Measurements from ENCODE around the gene SAMD1. TPM values are rescaled to one million over a fixed set of nuclear protein-coding genes. Genes with fewer than 3 reads are reported as not detected.

Gene SAMD1
- total RNA-seq, 1 experiment from 2014 or later, result 47.1 TPM

- Mint-ChIP-seq H3K4me3 (ENCODE audit: unreplicated experiment) (peak within 1 kb of the TSS; percentile 74), H3K27me3 (ENCODE audit: insufficient read depth, unreplicated experiment) (no peaks in the 10 kb centered on the region), H3K36me3 (ENCODE audit: insufficient read depth, unreplicated experiment) (peaks cover 31% of the 10 kb centered on the region), H3K4me1 (ENCODE audit: low read depth, unreplicated experiment) (peaks cover 7% of the 10 kb centered on the region), H3K27ac (ENCODE audit: unreplicated experiment) (peak within 1 kb of the TSS; percentile 83), H3K9me3 (ENCODE audit: unreplicated experiment) (no peaks in the 10 kb centered on the region)
- no TSS peak for BruUV-seq (replicated peaks)
- Histone ChIP-seq H3K27me3 (replicated peaks; ENCODE audit: control insufficient read depth, insufficient read depth, low read length) (no peaks in the 10 kb centered on the region), H3K4me1 (peaks cover 5% of the 10 kb centered on the region; the same call in 1 of the 2 replicates), H3K4me3 (ENCODE audit: low read depth, low read length) (peak within 1 kb of the TSS; percentile 93), H3K36me3 (ENCODE audit: control insufficient read depth, insufficient read depth, low read length) (no peaks in the 10 kb centered on the region; the same call in 1 of the 2 replicates), H3K9me3 (no peaks in the 10 kb centered on the region)
- ChIA-PET POLR2A (interaction anchor here (0.5 to 1.7 kb wide), 26 partner anchors 10 to 1970 kb away, joined by 3 to 16 read pairs (median 6); partner anchors contain the start of genes ADGRE5, DDX39A, DNAJB1 and PRKACA), CTCF (interaction anchor here (0.6 to 2.2 kb wide), 41 partner anchors 8 to 1083 kb away, joined by 3 to 27 read pairs (median 5); partner anchors contain the start of genes ADGRE5, IL27RA, MISP3 and NDUFB7)
- intact Hi-C loops (cut with micrococcal nuclease; ENCODE audit: unreplicated experiment), result loop anchor here (1.0 to 5.0 kb wide), 5 partner anchors 18 to 336 kb away; partner anchors contain the start of gene MISP3
- peak; percentile 98 to 99 for DNase-seq
- peak; percentile 35 to 75 for TF ChIP-seq CTCF (IDR thresholded peaks at IDR 0.05; ENCODE audit: insufficient read depth in 1 of 2, low read depth in 1 of 2, low read length in 1 of 2, severe bottlenecking in 1 of 2, unreplicated experiment in 1 of 2)
These were observed 46.1 kb upstream of the SAMD1 start, which contains the start of gene ASF1B for GRCh38 chr19:14136509-14137281. Gene ASF1B, minus strand, starts transcription at chr19:14136589. Its CDS starts 133 bp downstream, at chr19:14136456.

GRCh38 chr19:14135985-14136508 lies 45.5 kb upstream of the SAMD1 start:
- no peak for TF ChIP-seq CTCF (IDR thresholded peaks at IDR 0.05; ENCODE audit: insufficient read depth in 1 of 2, low read depth in 1 of 2, low read length in 1 of 2, severe bottlenecking in 1 of 2, unreplicated experiment in 1 of 2)
- ChIA-PET CTCF (interaction anchor here (0.6 to 2.2 kb wide), 38 partner anchors 8 to 1082 kb away, joined by 3 to 27 read pairs (median 5); partner anchors contain the start of genes ADGRE5, IL27RA, MISP3 and NDUFB7), POLR2A (interaction anchor here (0.6 to 1.7 kb wide), 18 partner anchors 9 to 388 kb away, joined by 3 to 16 read pairs (median 6); partner anchors contain the start of genes ADGRE5, DDX39A, DNAJB1 and PRKACA)
- H3K27me3 ChIP-seq (replicated peaks; ENCODE audit: control insufficient read depth, insufficient read depth, low read length), result no peaks in the 10 kb centered on the region
- H3K27ac Mint-ChIP-seq (ENCODE audit: unreplicated experiment), result peak overlapping the region; percentile 83
- H3K9me3 ChIP-seq, result no peaks in the 10 kb centered on the region
- peak overlapping the region; percentile 74 for H3K4me3 Mint-ChIP-seq (ENCODE audit: unreplicated experiment)
- no peaks in the 10 kb centered on the region for H3K9me3 Mint-ChIP-seq (ENCODE audit: unreplicated experiment)
- peak overlapping the region; percentile 93 for H3K4me3 ChIP-seq (ENCODE audit: low read depth, low read length)
- H3K4me1 Mint-ChIP-seq (ENCODE audit: low read depth, unreplicated experiment), result peaks cover 7% of the 10 kb centered on the region
- peaks cover 5% of the 10 kb centered on the region; the same call in 1 of the 2 replicates for H3K4me1 ChIP-seq
- BruUV-seq (replicated peaks), result no TSS peak
- H3K36me3 Mint-ChIP-seq (ENCODE audit: insufficient read depth, unreplicated experiment), result peaks cover 31% of the 10 kb centered on the region
- no peaks in the 10 kb centered on the region; the same call in 1 of the 2 replicates for H3K36me3 ChIP-seq (ENCODE audit: control insufficient read depth, insufficient read depth, low read length)
- no peaks in the 10 kb centered on the region for H3K27me3 Mint-ChIP-seq (ENCODE audit: insufficient read depth, unreplicated experiment)
- intact Hi-C loops (cut with micrococcal nuclease; ENCODE audit: unreplicated experiment), result loop anchor here (2.0 to 5.0 kb wide), 4 partner anchors 17 to 211 kb away; partner anchors contain the start of gene MISP3
- DNase-seq, result no peak

DNA sequence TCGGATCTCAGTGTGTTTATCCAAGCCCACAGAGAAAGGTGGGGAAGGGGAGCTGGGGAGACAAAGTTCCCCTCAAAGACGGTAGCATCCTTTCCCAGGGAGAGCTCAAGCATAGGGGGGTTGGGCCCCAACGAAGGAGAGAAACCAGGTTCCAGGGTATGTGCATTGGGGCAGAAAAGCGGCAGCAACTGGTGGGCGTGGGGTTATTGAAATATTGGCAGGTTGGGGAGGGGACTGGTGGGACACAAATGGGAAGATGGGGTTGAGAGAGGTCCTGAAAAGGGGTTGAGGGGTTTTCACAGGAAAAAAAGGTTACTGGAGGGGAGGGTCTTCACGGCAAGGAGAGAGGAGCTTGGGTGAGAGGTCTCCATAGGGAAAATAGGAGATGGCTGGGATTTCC lies 44.8 kb upstream of the SAMD1 start:
- CTCF ChIA-PET, result no interaction called here
- Histone ChIP-seq H3K9me3 (no peaks in the 10 kb centered on the region), H3K4me3 (ENCODE audit: low read depth, low read length) (peak overlapping the region; percentile 93), H3K36me3 (ENCODE audit: control insufficient read depth, insufficient read depth, low read length) (no peaks in the 10 kb centered on the region; the same call in 1 of the 2 replicates), H3K4me1 (peaks cover 5% of the 10 kb centered on the region; the same call in 1 of the 2 replicates), H3K27me3 (replicated peaks; ENCODE audit: control insufficient read depth, insufficient read depth, low read length) (no peaks in the 10 kb centered on the region)
- H3K27me3 Mint-ChIP-seq (ENCODE audit: insufficient read depth, unreplicated experiment), result no peaks in the 10 kb centered on the region
- DNase-seq, result no peak
- peaks cover 31% of the 10 kb centered on the region for H3K36me3 Mint-ChIP-seq (ENCODE audit: insufficient read depth, unreplicated experiment)
- no peaks in the 10 kb centered on the region for H3K9me3 Mint-ChIP-seq (ENCODE audit: unreplicated experiment)
- peak overlapping the region; percentile 83 for H3K27ac Mint-ChIP-seq (ENCODE audit: unreplicated experiment)
- no TSS peak for BruUV-seq (replicated peaks)
- TF ChIP-seq CTCF (IDR thresholded peaks at IDR 0.05; ENCODE audit: insufficient read depth in 1 of 2, low read depth in 1 of 2, low read length in 1 of 2, severe bottlenecking in 1 of 2, unreplicated experiment in 1 of 2), result no peak
- intact Hi-C loops (cut with micrococcal nuclease; ENCODE audit: unreplicated experiment), result loop anchor here (5.0 kb wide), 2 partner anchors 63 to 212 kb away; partner anchors contain the start of gene MISP3
- peaks cover 7% of the 10 kb centered on the region for H3K4me1 Mint-ChIP-seq (ENCODE audit: low read depth, unreplicated experiment)
- H3K4me3 Mint-ChIP-seq (ENCODE audit: unreplicated experiment), result peak overlapping the region; percentile 74
- POLR2A ChIA-PET, result interaction anchor here (0.6 to 0.7 kb wide), 2 partner anchors 247 to 1202 kb away, joined by 7 to 11 read pairs; partner anchors contain the start of gene FARSA
